Measurements from ENCODE around the gene DEAF1.

DNA sequence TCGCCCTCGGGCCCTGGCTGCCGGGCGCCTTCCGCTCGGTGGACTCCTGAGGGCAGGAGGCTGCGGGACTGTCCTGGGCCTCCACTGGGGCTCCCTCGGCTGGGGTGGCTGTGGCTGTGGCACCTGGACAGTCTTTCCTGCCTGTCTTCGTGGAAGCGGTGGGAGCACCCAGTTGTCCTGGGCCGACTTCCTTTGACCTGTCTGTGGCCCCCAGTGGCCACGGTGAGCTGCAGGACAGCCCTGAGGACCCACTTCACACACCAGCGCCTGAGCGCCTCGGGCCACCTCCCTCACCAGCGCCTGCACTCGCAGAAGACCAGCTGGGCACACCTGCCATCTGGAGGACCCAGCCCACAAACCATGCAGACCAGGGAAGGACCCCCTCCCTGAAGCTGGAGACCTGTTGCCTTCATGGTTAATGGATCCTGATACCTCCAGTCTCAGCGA is 9.2 kb upstream of the DEAF1 start:
- TF ChIP-seq, protein P1, sequence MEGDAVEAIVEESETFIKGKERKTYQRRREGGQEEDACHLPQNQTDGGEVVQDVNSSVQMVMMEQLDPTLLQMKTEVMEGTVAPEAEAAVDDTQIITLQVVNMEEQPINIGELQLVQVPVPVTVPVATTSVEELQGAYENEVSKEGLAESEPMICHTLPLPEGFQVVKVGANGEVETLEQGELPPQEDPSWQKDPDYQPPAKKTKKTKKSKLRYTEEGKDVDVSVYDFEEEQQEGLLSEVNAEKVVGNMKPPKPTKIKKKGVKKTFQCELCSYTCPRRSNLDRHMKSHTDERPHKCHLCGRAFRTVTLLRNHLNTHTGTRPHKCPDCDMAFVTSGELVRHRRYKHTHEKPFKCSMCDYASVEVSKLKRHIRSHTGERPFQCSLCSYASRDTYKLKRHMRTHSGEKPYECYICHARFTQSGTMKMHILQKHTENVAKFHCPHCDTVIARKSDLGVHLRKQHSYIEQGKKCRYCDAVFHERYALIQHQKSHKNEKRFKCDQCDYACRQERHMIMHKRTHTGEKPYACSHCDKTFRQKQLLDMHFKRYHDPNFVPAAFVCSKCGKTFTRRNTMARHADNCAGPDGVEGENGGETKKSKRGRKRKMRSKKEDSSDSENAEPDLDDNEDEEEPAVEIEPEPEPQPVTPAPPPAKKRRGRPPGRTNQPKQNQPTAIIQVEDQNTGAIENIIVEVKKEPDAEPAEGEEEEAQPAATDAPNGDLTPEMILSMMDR (conservative IDR thresholded peaks at IDR 0.05; ENCODE audit: low read depth, low read length), result no peak
- TF ChIP-seq EZH2 (IDR thresholded peaks at IDR 0.05; ENCODE audit: low read length, unreplicated experiment) (no peak), EZH2phosphoT487 (IDR thresholded peaks at IDR 0.05; ENCODE audit: borderline replicate concordance, low read length) (no peak)

All from PC-3 (cell line).